Measurements from ENCODE around the gene LHFPL3. TPM values are rescaled to one million over a fixed set of nuclear protein-coding genes. Genes with fewer than 3 reads are reported as not detected.
A peak's percentile ranks its signal among the peaks of the same experiment; 100 is the strongest.

The LHFPL3 gene
- total RNA-seq, 2 donors from 2014 or later: not detected

DNA sequence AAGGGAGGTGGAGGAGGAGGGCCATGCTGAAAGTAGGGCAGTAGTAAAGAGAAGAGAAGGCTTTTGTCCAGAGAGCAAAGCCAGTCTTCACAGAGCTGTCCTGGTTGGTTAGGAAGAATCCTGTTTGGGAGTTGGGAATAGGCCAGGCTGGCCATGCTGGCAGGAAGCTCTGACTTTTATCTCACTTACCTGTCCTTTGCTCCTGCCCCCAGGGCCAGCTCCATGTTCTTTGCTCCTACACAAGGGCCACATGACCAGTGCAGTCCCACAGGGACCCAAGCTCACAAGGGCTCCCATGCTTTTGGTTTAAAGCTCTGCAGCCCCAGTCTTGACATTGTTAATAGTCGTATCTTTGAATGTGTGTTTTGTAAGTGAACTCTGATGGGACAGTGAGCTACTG is 524.0 kb downstream of the LHFPL3 start:
- intact Hi-C loops (cut with DNase I): no loop called here
- ATAC-seq: no peak
- no peak for DNase-seq

GRCh38 chr7:104855861-104856260 is 527.5 kb downstream of the LHFPL3 start:
- intact Hi-C loops (cut with DNase I): no loop called here
- no peak for ATAC-seq

GRCh38 chr7:104857458-104858425 is 529.3 kb downstream of the LHFPL3 start:
- intact Hi-C loops (cut with DNase I): no loop called here

More at GRCh38 chr7:104855861-104856260, 527.5 kb downstream of the LHFPL3 start:
- DNase-seq: no peak

GRCh38 chr7:104859754-104860426 is 531.5 kb downstream of the LHFPL3 start:
- peak in 1 of 2 donors; percentile 30 for ATAC-seq
- DNase-seq: no peak
- intact Hi-C loops (cut with DNase I): no loop called here

More at GRCh38 chr7:104857458-104858425, 529.3 kb downstream of the LHFPL3 start:
- DNase-seq (no peak), ATAC-seq (no peak)

- DNase-seq (no peak), ATAC-seq (peak in 1 of 2 donors; percentile 55)
- intact Hi-C loops (cut with DNase I): no loop called here
Measured at GRCh38 chr7:104861729-104862390, 533.5 kb downstream of the LHFPL3 start.

GRCh38 chr7:104862719-104863118 is 534.3 kb downstream of the LHFPL3 start:
- intact Hi-C loops (cut with DNase I): no loop called here
- DNase-seq: no peak
- ATAC-seq: no peak

DNA sequence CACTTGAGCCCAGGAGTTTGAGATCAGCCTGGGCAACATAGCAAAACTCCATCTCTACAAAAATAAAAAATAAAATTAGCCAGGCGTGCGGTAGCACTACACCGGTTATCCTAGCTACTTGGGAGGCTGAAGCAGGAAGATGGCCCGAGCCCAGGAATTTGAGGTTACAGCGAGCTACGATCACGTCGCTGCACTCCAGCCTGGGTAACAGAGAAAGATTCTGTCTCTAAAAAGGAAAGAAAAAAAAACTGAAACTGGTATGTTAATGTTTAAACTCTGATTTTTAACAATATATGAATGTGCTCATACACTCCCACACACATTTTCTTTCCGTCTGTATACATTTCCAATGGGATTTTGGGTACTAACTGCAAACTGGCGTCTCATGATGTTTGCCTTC is 545.0 kb downstream of the LHFPL3 start:
- DNase-seq: no peak
- intact Hi-C loops (cut with DNase I): no loop called here
- no peak for ATAC-seq

DNA sequence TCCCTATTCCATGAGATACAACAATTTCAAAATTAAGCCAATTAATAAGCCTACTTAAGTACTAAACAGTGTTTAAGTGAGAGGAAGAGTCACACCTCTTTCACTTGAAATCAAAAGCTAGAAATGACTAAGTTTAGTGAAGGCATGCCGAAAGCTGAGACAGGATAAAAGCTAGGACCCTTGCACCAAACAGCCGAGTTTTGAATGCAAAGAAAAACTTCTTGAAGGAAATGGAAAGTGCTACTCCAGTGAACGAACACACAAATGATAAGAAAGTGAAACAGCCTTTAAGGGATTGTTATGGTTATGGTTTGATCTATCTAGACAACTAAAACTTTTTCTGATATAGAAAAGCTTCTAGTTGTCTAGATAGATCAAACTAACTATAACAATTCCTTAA is 550.2 kb downstream of the LHFPL3 start:
- intact Hi-C loops (cut with DNase I): no loop called here
- DNase-seq: no peak
- no peak for ATAC-seq

GRCh38 chr7:104883248-104883717 is 554.9 kb downstream of the LHFPL3 start:
- intact Hi-C loops (cut with DNase I): loop anchor here in 1 of 2 donors (1.0 kb wide), 1 partner anchor 35 kb away; no protein-coding TSS in a partner anchor
- DNase-seq (no peak), ATAC-seq (peak; percentile 44 to 64)

GRCh38 chr7:104883718-104884452 is 555.5 kb downstream of the LHFPL3 start:
- DNase-seq (peak; percentile 91), ATAC-seq (peak; percentile 97)
- intact Hi-C loops (cut with DNase I): loop anchor here in 1 of 2 donors (1.0 kb wide), 1 partner anchor 34 kb away; no protein-coding TSS in a partner anchor

DNA sequence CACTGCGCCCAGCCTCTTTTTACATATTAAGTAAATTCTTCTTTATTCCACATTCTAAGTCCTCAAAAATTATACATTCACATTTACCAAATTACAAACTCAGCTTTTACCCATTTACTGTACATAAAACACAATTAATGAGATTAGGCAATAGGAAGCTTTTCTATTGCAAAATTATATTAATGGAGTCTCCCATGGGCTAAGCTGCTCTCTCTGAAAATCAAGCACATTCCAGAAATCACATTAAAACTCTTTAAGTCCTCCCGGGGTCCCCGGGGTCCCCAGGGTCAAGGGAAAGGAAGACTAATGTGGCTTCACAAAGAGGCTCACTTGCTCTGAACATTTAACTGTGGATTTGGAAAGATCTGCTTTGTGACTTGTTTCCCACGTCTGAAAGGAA is 558.2 kb downstream of the LHFPL3 start:
- DNase-seq (no peak), ATAC-seq (no peak)
- intact Hi-C loops (cut with DNase I): no loop called here

DNA sequence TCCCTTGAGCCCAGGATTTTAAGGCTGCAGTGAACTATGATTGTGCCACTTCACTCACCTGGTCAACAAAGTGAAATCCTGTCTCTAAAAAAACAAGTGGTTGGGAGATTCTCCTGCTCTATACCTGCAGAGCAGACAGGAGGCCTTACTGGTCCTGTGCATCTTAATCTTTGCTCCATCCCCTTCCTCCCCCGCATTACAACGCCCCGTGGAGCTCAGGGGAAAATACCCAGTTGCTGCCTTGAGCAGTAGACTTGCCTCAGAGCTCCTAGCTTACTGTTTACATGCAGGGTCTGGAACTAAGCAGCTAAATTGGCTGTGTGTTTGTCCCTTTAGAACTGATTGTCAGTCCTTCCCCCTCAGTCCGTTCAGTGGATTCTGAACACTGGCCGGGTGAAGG is 561.8 kb downstream of the LHFPL3 start:
- no peak for DNase-seq
- intact Hi-C loops (cut with DNase I): no loop called here
- no peak for ATAC-seq

DNA sequence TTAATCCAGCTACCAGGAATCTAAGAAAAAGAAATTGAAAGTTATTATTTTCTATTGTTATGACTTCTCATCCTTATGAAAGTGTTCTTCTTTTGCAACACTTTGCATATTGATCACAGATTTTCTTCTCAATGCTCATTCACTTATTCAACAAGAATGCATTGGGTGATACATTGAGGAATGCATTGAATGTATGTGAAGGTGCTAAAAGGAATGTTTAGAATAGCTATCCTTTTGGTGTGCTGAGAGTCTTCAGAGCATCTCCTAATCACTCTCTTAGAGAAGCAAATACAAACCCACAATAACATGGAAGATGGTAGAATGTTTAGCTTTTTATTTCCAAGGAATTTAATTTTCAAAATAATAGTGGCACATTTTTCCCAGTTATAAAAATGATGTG is 563.5 kb downstream of the LHFPL3 start:
- intact Hi-C loops (cut with DNase I): no loop called here
- DNase-seq: no peak
- no peak for ATAC-seq

- ATAC-seq: no peak
- intact Hi-C loops (cut with DNase I): no loop called here
Measured at GRCh38 chr7:104894314-104894713, 565.9 kb downstream of the LHFPL3 start.

DNA sequence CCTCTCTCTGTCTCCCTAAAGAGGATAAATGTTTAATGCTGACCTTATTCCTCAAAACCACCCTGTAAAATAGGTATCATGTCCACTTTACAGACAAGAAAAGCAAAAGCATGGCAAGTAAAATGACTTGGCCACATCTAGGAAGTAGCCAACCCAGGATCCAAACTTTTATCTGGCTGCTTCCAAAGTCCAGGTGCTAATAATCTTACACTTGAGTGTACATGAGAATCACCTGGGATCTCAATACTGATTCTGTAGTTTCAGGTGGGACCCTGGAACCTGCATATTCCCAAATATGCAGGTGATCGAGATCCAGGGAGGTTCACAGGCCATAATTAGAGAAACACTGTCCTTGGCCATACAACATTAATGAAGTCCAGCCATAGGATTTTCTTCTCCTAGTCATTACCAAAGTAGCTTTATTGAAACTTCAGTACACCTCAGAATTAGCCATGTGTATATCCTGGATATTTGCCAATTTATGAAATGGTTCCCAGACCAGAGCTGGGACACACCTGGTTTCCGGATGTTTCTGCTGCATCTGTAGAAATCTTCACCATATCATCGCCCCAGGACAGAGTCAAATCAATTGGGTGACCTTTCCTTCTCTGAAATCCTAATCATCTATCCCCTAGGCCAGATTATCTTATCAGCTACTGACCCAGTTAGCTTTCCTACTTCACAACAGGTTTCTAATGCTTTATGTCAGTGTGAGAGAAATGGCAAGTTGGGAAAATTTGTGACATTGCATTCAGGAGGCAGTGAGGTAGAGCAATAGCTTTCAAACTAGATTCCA is 566.5 kb downstream of the LHFPL3 start:
- ATAC-seq: no peak
- DNase-seq: no peak
- intact Hi-C loops (cut with DNase I): no loop called here

More at GRCh38 chr7:104894314-104894713, 565.9 kb downstream of the LHFPL3 start:
- DNase-seq: no peak

- intact Hi-C loops (cut with DNase I): no loop called here
- DNase-seq: no peak
- no peak for ATAC-seq
Measured at GRCh38 chr7:104895522-104896236, 567.3 kb downstream of the LHFPL3 start.

GRCh38 chr7:104898434-104898833 is 570.0 kb downstream of the LHFPL3 start:
- DNase-seq: no peak
- intact Hi-C loops (cut with DNase I): no loop called here
- no peak for ATAC-seq
